HL-60 (cell line): ENCODE results near the gene ENKUR.

Source experiments
- DNase-seq, 2 experiments: peaks; one replicate each; pipeline ENCODE4 v3.0.0-alpha.2; 2010 to 2020; ENCODE audit warnings: low read depth in 1 of 2, low spot score in 1 of 2
- H3K27ac ChIP-seq: fragments of 250-450 bp; sonication (Bioruptor Pico); replicated peaks from 2 replicates; pipeline ENCODE4 v1.5.1; 2020; ENCODE audit warnings: mild to moderate bottlenecking, moderate library complexity
- H3K27me3 ChIP-seq: fragments of 250-450 bp; sonication (Bioruptor Pico); 2 replicates; pipeline ENCODE4 v1.5.1; 2021; ENCODE audit warnings: mild to moderate bottlenecking, moderate library complexity; ENCODE audit not compliant: insufficient read depth, poor library complexity, severe bottlenecking
- H3K4me3 ChIP-seq: replicated peaks from 2 replicates; pipeline ENCODE4 v1.5.1; 2011; ENCODE audit warnings: mild to moderate bottlenecking, control low read depth, low read length; ENCODE audit not compliant: insufficient read depth
- CTCF ChIP-seq: IDR thresholded peaks from one replicate; pipeline ENCODE4 v1.5.1; 2011; ENCODE audit warnings: low read length, control low read depth, inconsistent platforms; ENCODE audit not compliant: insufficient read depth
- GABPA ChIP-seq: IDR thresholded peaks from 2 replicates; pipeline ENCODE4 v1.6.1; 2012; ENCODE audit warnings: low read depth
- POLR2AphosphoS5 ChIP-seq: IDR thresholded peaks from 2 replicates; pipeline ENCODE4 v1.6.1; 2012; ENCODE audit warnings: low read depth
- REST ChIP-seq: IDR thresholded peaks from 2 replicates; pipeline ENCODE4 v1.6.1; 2012; ENCODE audit warnings: low read depth; ENCODE audit not compliant: insufficient replicate concordance
- SPI1 ChIP-seq: IDR thresholded peaks from 2 replicates; pipeline ENCODE4 v1.6.1; 2012; ENCODE audit warnings: low read depth, mild to moderate bottlenecking, borderline replicate concordance

ENKUR gene

GRCh38 chr10:24988831-24989640 lies 26.9 kb downstream of the ENKUR start:
- Histone ChIP-seq H3K27ac (no peak overlapping the region), H3K27me3 (no peaks in the 10 kb centered on the region), H3K4me3 (no peak overlapping the region)
- DNase-seq = no peak
- TF ChIP-seq SPI1 (no peak), GABPA (no peak), CTCF (no peak), POLR2AphosphoS5 (no peak), REST (no peak)

- Histone ChIP-seq H3K27me3 (no peaks in the 10 kb centered on the region), H3K4me3 (no peak overlapping the region), H3K27ac (no peak overlapping the region)
- DNase-seq = no peak
- TF ChIP-seq CTCF = no peak
- no peak for TF ChIP-seq SPI1
- TF ChIP-seq REST = no peak
- no peak for TF ChIP-seq POLR2AphosphoS5
- TF ChIP-seq GABPA = no peak
These were observed 31.1 kb downstream of the ENKUR start for GRCh38 chr10:24984906-24985305.

GRCh38 chr10:24983946-24984345 lies 32.0 kb downstream of the ENKUR start:
- Histone ChIP-seq H3K4me3 (no peak overlapping the region), H3K27me3 (no peaks in the 10 kb centered on the region), H3K27ac (no peak overlapping the region)
- TF ChIP-seq CTCF = no peak
- no peak for DNase-seq

- no peaks in the 10 kb centered on the region for H3K27me3 ChIP-seq
- no peak overlapping the region for H3K27ac ChIP-seq
- DNase-seq = no peak
- no peak overlapping the region for H3K4me3 ChIP-seq
- TF ChIP-seq POLR2AphosphoS5 = no peak
- TF ChIP-seq CTCF = no peak
- TF ChIP-seq REST = no peak
- TF ChIP-seq GABPA = no peak
- no peak for TF ChIP-seq SPI1
These were observed 32.8 kb downstream of the ENKUR start for GRCh38 chr10:24983130-24983529.
